Thyroid gland (tissue), 4 donors: Measurements from ENCODE around the gene ZNF674. TPM values are rescaled to one million over a fixed set of nuclear protein-coding genes. Genes with fewer than 3 reads are reported as not detected.

ENCODE experiments used
- DNase-seq, 2 donors: peaks; one replicate each; pipeline ENCODE4 v3.0.0-alpha.2; 2019
- H3K27ac ChIP-seq, 3 donors: fragments of 200-600 bp; sonication (generic); 1 replicate in 2 of 3; 2 replicates in 1 of 3; pipeline ENCODE4 v1.5.1; 2016 to 2019; ENCODE audit warnings: mild to moderate bottlenecking in 1 of 3, moderate library complexity in 1 of 3
- H3K27me3 ChIP-seq: fragments of 200-600 bp; sonication (generic); one replicate; pipeline ENCODE4 v1.5.1; 2019
- H3K36me3 ChIP-seq, 2 donors: fragments of 200-600 bp; sonication (generic); one replicate each; pipeline ENCODE4 v1.5.1; 2016 to 2019
- H3K4me1 ChIP-seq, 2 donors: fragments of 200-600 bp; sonication (generic); one replicate each; pipeline ENCODE4 v1.5.1; 2017 to 2019
- H3K4me3 ChIP-seq, 3 donors: fragments of 200-600 bp; sonication (generic); replicated peaks in 1 of 3; 1 replicate in 2 of 3; 2 replicates in 1 of 3; pipeline ENCODE4 v1.5.1; 2016; ENCODE audit warnings: mild to moderate bottlenecking in 1 of 3
- H3K9me3 ChIP-seq: fragments of 200-600 bp; sonication (generic); one replicate; pipeline ENCODE4 v1.5.1; 2017
- POLR2A ChIP-seq, 2 donors: fragments of 450-650 bp; IDR thresholded peaks; one replicate each; pipeline ENCODE4 v1.6.1; 2017; ENCODE audit warnings: antibody characterized with exemption in 2 of 2, mild to moderate bottlenecking in 2 of 2, moderate library complexity in 1 of 2
- WGBS, 2 donors: methylation state at CpG; one replicate each; pipeline ENCODE4 v1.1.5; 2017; 5-methylcytosine and 5-hydroxymethylcytosine counted together
- intact Hi-C: fragments of 100-400 bp; cut with DNase I; formaldehyde crosslinking; loops from one replicate; pipeline ENCODE4 v1.15.1; 2023
- total RNA-seq, 4 donors: library from RNA; depleted of rRNA; stranded (reverse); fragments of >200 nt; gene quantifications; one replicate each; pipeline ENCODE4 v1.2.3, GENCODE V29; 2016
- TF ChIP-seq, protein P1 (sequence below), 6 experiments: fragments of 200-600 bp in 3 of 6; fragments of 450-650 bp in 3 of 6; sonication (generic) in 3 of 6; IDR thresholded peaks; one replicate each; pipeline ENCODE4 v1.5.1; 2016 to 2019; ENCODE audit warnings: antibody characterized with exemption in 6 of 6, mild to moderate bottlenecking in 2 of 6, inconsistent platforms in 1 of 6, moderate library complexity in 1 of 6

ZNF674 gene
- total RNA-seq, 4 donors from 2014 or later, result 2.9 to 9.3 (median 6.6) TPM

DNA sequence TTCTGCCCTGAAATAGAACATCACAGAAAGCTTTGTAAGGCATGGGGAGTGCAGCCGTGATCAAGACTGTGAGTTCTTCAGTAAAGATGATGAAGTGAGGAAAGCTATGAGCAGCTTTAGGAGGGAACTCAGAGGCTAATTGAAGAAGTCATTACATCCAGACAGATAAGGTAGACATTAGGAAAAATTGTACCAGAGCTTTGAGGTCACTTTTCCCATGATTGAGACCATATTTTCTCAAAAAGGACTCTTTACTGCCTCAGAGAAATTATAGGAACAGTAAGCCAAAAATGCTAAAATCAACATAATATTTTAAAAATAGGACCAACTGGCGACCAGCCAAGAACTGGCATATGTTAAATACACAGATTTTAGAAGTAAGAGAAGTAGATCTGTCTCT is 39.5 kb upstream of the ZNF674 start:
- WGBS, 2 donors, result 48 to 61% methylated on average over 2 of the region's 2 CpGs
- no peaks in the 10 kb centered on the region for H3K27me3 ChIP-seq
- intact Hi-C loops, result no loop called here
- H3K36me3 ChIP-seq, result no peaks in the 10 kb centered on the region
- DNase-seq, result no peak
- H3K4me1 ChIP-seq, result peaks cover 0 to 15% of the 10 kb centered on the region in 2 donors
- no peaks in the 10 kb centered on the region for H3K9me3 ChIP-seq
- no peak overlapping the region for H3K4me3 ChIP-seq
- no peak overlapping the region for H3K27ac ChIP-seq
- no peak for TF ChIP-seq POLR2A (IDR thresholded peaks at IDR 0.05)
- TF ChIP-seq, protein P1, sequence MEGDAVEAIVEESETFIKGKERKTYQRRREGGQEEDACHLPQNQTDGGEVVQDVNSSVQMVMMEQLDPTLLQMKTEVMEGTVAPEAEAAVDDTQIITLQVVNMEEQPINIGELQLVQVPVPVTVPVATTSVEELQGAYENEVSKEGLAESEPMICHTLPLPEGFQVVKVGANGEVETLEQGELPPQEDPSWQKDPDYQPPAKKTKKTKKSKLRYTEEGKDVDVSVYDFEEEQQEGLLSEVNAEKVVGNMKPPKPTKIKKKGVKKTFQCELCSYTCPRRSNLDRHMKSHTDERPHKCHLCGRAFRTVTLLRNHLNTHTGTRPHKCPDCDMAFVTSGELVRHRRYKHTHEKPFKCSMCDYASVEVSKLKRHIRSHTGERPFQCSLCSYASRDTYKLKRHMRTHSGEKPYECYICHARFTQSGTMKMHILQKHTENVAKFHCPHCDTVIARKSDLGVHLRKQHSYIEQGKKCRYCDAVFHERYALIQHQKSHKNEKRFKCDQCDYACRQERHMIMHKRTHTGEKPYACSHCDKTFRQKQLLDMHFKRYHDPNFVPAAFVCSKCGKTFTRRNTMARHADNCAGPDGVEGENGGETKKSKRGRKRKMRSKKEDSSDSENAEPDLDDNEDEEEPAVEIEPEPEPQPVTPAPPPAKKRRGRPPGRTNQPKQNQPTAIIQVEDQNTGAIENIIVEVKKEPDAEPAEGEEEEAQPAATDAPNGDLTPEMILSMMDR (IDR thresholded peaks at IDR 0.05), result no peak

DNA sequence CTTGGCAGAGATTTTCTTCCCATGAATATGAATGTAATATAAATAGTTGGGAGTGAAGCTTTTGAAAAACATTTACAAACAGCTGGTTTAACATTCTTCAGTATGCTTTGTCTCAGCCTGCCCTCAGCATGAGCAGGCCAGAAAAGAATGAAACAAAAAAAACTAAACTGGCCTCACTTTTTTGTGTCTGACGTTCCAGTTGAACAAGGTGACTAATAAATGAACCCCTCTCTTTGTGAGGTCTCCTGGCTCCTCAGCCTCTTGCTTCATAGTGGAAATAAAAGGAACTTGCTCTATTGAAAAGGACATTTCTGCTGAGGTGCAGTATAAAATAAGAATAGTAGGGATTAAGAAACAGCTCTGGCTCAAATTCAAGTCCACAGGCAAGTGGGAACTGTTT is 37.7 kb upstream of the ZNF674 start:
- intact Hi-C loops, result no loop called here

GRCh38 chrX:46582325-46582724 is 37.1 kb upstream of the ZNF674 start:
- no peak for TF ChIP-seq POLR2A (IDR thresholded peaks at IDR 0.05)
- TF ChIP-seq, protein P1 (IDR thresholded peaks at IDR 0.05), result no peak
- intact Hi-C loops, result no loop called here
- no peak for DNase-seq
- Histone ChIP-seq H3K36me3 (no peaks in the 10 kb centered on the region), H3K9me3 (no peaks in the 10 kb centered on the region), H3K27ac (peak overlapping the region in 2 of 3 donors; percentile 29 to 45), H3K4me1 (peaks cover 0 to 7% of the 10 kb centered on the region in 2 donors), H3K27me3 (no peaks in the 10 kb centered on the region), H3K4me3 (no peak overlapping the region)
- WGBS, 2 donors, result 78 to 95% methylated on average over 3 of the region's 3 CpGs

More for the DNA sequence above, 37.7 kb upstream of the ZNF674 start:
- Histone ChIP-seq H3K9me3 (no peaks in the 10 kb centered on the region), H3K27me3 (no peaks in the 10 kb centered on the region), H3K4me3 (no peak overlapping the region), H3K27ac (peak overlapping the region in 2 of 3 donors; percentile 29 to 45), H3K4me1 (peaks cover 0 to 13% of the 10 kb centered on the region in 2 donors), H3K36me3 (no peaks in the 10 kb centered on the region)
- no peak for DNase-seq
- no peak for TF ChIP-seq POLR2A (IDR thresholded peaks at IDR 0.05)
- TF ChIP-seq, protein P1 (IDR thresholded peaks at IDR 0.05), result no peak
- 7 to 17% methylated on average over 1 of the region's 1 CpG for WGBS, 2 donors

GRCh38 chrX:46580613-46581012 is 35.4 kb upstream of the ZNF674 start:
- H3K4me3 ChIP-seq, result no peak overlapping the region
- no peak for TF ChIP-seq POLR2A (IDR thresholded peaks at IDR 0.05)
- TF ChIP-seq, protein P1 (IDR thresholded peaks at IDR 0.05), result no peak
- intact Hi-C loops, result no loop called here

DNA sequence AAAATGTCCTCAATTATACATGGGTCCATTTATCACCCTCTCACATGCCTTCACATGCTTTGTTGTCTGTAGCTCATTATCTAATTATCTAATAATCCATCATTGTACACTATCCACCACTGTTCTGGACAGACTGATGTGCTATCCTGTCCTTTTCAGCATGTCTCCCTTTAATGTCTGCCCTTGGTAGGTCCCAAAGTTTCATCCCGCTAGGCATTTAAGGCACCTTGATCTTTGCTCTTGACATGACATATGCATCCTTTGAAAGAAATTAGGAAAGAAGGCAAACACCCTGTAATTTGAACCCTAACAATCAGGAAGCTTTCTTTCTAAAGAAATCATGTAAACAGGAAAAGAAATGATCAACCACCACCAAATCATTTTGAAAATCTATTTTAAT is 34.0 kb upstream of the ZNF674 start:
- WGBS, 2 donors, result 90 to 94% methylated on average over 1 of the region's 1 CpG
- TF ChIP-seq, protein P1 (IDR thresholded peaks at IDR 0.05), result no peak
- TF ChIP-seq POLR2A (IDR thresholded peaks at IDR 0.05), result no peak
- Histone ChIP-seq H3K4me1 (peaks cover 0 to 11% of the 10 kb centered on the region in 2 donors), H3K27ac (no peak overlapping the region), H3K27me3 (no peaks in the 10 kb centered on the region), H3K4me3 (no peak overlapping the region), H3K36me3 (no peaks in the 10 kb centered on the region), H3K9me3 (no peaks in the 10 kb centered on the region)
- no peak for DNase-seq
- intact Hi-C loops, result no loop called here

More at GRCh38 chrX:46580613-46581012, 35.4 kb upstream of the ZNF674 start:
- Histone ChIP-seq H3K27ac (no peak overlapping the region), H3K36me3 (no peaks in the 10 kb centered on the region), H3K9me3 (no peaks in the 10 kb centered on the region), H3K27me3 (no peaks in the 10 kb centered on the region), H3K4me1 (peaks cover 0 to 6% of the 10 kb centered on the region in 2 donors)
- DNase-seq, result no peak
- WGBS, 2 donors, result 98 to 100% methylated on average over 3 to 6 of the region's 6 CpGs
